22Rv1 (cell line): ENCODE results near the gene TAGAP.

Experiments used
- CTCF ChIP-seq: fragments of 450-650 bp; IDR thresholded peaks from 2 replicates; pipeline ENCODE4 v1.5.1; 2017; ENCODE audit warnings: mild to moderate bottlenecking
- ZFX ChIP-seq: fragments of 450-650 bp; IDR thresholded peaks from 2 replicates; pipeline ENCODE4 v1.6.1; 2017; ENCODE audit warnings: antibody characterized with exemption, borderline replicate concordance

- TF ChIP-seq CTCF = no peak
- no peak for TF ChIP-seq ZFX
These were observed 47.8 kb upstream of the TAGAP start for GRCh38 chr6:159092631-159093030.
